ENCODE results near the gene FAM171A2. TPM values are rescaled to one million over a fixed set of nuclear protein-coding genes. Genes with fewer than 3 reads are reported as not detected.
A peak's percentile ranks its signal among the peaks of the same experiment; 100 is the strongest.
"Not testable (repeated sequence)": the region's sequence is repeated elsewhere in the genome, so short reads cannot be mapped to it uniquely, and the experiment has no call there.

FAM171A2 gene
- total RNA-seq, 1 donor = 4.3 TPM

- Histone ChIP-seq H2AFZ (ENCODE audit: low read length) (no peak overlapping the region), H3K27me3 (ENCODE audit: insufficient read depth, low read length) (peaks cover 13% of the 10 kb centered on the region), H4K20me1 (ENCODE audit: insufficient read depth, low read length) (no peaks in the 10 kb centered on the region), H3K4me3 (ENCODE audit: insufficient read depth, low read length) (no peak overlapping the region), H3K79me2 (ENCODE audit: insufficient read depth, low read length) (no peaks in the 10 kb centered on the region), H3K27ac (ENCODE audit: low read depth, low read length) (no peak overlapping the region), H3K9me3 (ENCODE audit: low read depth, low read length) (no peaks in the 10 kb centered on the region), H3K4me1 (ENCODE audit: insufficient read depth, low read length) (no peaks in the 10 kb centered on the region), H3K36me3 (ENCODE audit: insufficient read depth, low read length) (no peaks in the 10 kb centered on the region), H3K4me2 (ENCODE audit: insufficient read depth, low read length) (no peak overlapping the region)
- peak; percentile 65 for DNase-seq (ENCODE audit: insufficient read length, low spot score, missing footprints)
- no peak for TF ChIP-seq CTCF (IDR thresholded peaks at IDR 0.05; ENCODE audit: extremely low read depth, low read depth, low read length)
Observed at GRCh38 chr17:44367231-44367979, 3.8 kb upstream of the FAM171A2 start.

- not testable (repeated sequence) for H3K9me3 ChIP-seq (ENCODE audit: low read depth, low read length); H4K20me1 ChIP-seq (ENCODE audit: insufficient read depth, low read length); H3K27ac ChIP-seq (ENCODE audit: low read depth, low read length); H3K79me2 ChIP-seq (ENCODE audit: insufficient read depth, low read length); H3K36me3 ChIP-seq (ENCODE audit: insufficient read depth, low read length); H3K4me1 ChIP-seq (ENCODE audit: insufficient read depth, low read length); H3K4me3 ChIP-seq (ENCODE audit: insufficient read depth, low read length); H3K4me2 ChIP-seq (ENCODE audit: insufficient read depth, low read length); H2AFZ ChIP-seq (ENCODE audit: low read length)
- H3K27me3 ChIP-seq (ENCODE audit: insufficient read depth, low read length) = peaks cover 10% of the 10 kb centered on the region
- DNase-seq (ENCODE audit: insufficient read length, low spot score, missing footprints) = peak; percentile 90
Observed at GRCh38 chr17:44365051-44365450, 1.4 kb upstream of the FAM171A2 start.

GRCh38 chr17:44362949-44363612 is 572 bp downstream of the FAM171A2 start:
- peak; percentile 98 for DNase-seq (ENCODE audit: insufficient read length, low spot score, missing footprints)
- Histone ChIP-seq H3K4me2 (ENCODE audit: insufficient read depth, low read length) (peak overlapping the region; percentile 82), H4K20me1 (ENCODE audit: insufficient read depth, low read length) (no peaks in the 10 kb centered on the region), H3K9me3 (ENCODE audit: low read depth, low read length) (no peaks in the 10 kb centered on the region), H3K4me1 (ENCODE audit: insufficient read depth, low read length) (no peaks in the 10 kb centered on the region), H2AFZ (ENCODE audit: low read length) (peak overlapping the region; percentile 83), H3K36me3 (ENCODE audit: insufficient read depth, low read length) (no peaks in the 10 kb centered on the region), H3K27me3 (ENCODE audit: insufficient read depth, low read length) (peaks cover 10% of the 10 kb centered on the region), H3K79me2 (ENCODE audit: insufficient read depth, low read length) (no peaks in the 10 kb centered on the region), H3K4me3 (ENCODE audit: insufficient read depth, low read length) (peak overlapping the region; percentile 75), H3K27ac (ENCODE audit: low read depth, low read length) (no peak overlapping the region)
- no peak for TF ChIP-seq CTCF (IDR thresholded peaks at IDR 0.05; ENCODE audit: extremely low read depth, low read depth, low read length)

- no peaks in the 10 kb centered on the region for H3K79me2 ChIP-seq (ENCODE audit: insufficient read depth, low read length)
- no peak overlapping the region for H3K27ac ChIP-seq (ENCODE audit: low read depth, low read length)
- peaks cover 10% of the 10 kb centered on the region for H3K27me3 ChIP-seq (ENCODE audit: insufficient read depth, low read length)
- peak overlapping the region; percentile 75 for H3K4me3 ChIP-seq (ENCODE audit: insufficient read depth, low read length)
- no peak overlapping the region for H2AFZ ChIP-seq (ENCODE audit: low read length)
- H3K36me3 ChIP-seq (ENCODE audit: insufficient read depth, low read length) = no peaks in the 10 kb centered on the region
- peak; percentile 78 for DNase-seq (ENCODE audit: insufficient read length, low spot score, missing footprints)
- H3K4me1 ChIP-seq (ENCODE audit: insufficient read depth, low read length) = no peaks in the 10 kb centered on the region
- no peak for TF ChIP-seq CTCF (IDR thresholded peaks at IDR 0.05; ENCODE audit: extremely low read depth, low read depth, low read length)
- peak overlapping the region; percentile 82 for H3K4me2 ChIP-seq (ENCODE audit: insufficient read depth, low read length)
- H3K9me3 ChIP-seq (ENCODE audit: low read depth, low read length) = no peaks in the 10 kb centered on the region
- H4K20me1 ChIP-seq (ENCODE audit: insufficient read depth, low read length) = no peaks in the 10 kb centered on the region
Observed at GRCh38 chr17:44362459-44362948, 1.1 kb downstream of the FAM171A2 start.
